Lower leg skin (tissue), 3 donors: ENCODE results near the gene LYRM4.

Source experiments
- CTCF ChIP-seq, 3 donors: fragments of 450-650 bp; IDR thresholded peaks; one replicate each; pipeline ENCODE4 v1.5.1; 2016; ENCODE audit warnings: antibody characterized with exemption in 3 of 3, mild to moderate bottlenecking in 3 of 3, moderate library complexity in 2 of 3
- POLR2A ChIP-seq, 2 donors: fragments of 450-650 bp; IDR thresholded peaks; one replicate each; pipeline ENCODE4 v1.6.1; 2016 to 2017; ENCODE audit warnings: antibody characterized with exemption in 2 of 2, mild to moderate bottlenecking in 1 of 2, moderate library complexity in 1 of 2

DNA sequence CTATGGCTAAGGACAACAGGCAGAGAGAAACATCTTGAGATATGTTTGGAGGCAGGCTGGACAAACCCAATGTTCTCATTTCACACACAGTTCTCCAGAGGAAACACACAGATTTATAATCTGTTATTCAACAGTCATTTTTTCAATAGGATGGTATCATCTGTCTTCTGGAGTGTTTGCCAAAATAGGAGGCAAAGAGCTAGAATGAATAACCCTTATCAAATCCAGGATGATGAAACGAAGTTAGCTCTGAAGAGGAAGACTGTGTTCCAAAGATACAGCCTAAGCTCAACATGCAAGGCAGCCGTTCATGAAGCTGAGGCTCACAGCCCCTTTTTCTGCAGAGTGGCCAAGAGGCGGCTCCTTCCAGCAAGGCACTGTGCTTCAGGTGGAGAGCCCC, 104.8 kb downstream of the LYRM4 start:
- TF ChIP-seq CTCF (IDR thresholded peaks at IDR 0.05) (no peak), POLR2A (IDR thresholded peaks at IDR 0.05) (no peak)
